ENCODE data around the gene MYO9A. TPM values are rescaled to one million over a fixed set of nuclear protein-coding genes. Genes with fewer than 3 reads are reported as not detected.

The MYO9A gene
- total and polyA plus RNA-seq, 11 donors, result 3.2 to 33.9 (median 29.9) TPM

DNA sequence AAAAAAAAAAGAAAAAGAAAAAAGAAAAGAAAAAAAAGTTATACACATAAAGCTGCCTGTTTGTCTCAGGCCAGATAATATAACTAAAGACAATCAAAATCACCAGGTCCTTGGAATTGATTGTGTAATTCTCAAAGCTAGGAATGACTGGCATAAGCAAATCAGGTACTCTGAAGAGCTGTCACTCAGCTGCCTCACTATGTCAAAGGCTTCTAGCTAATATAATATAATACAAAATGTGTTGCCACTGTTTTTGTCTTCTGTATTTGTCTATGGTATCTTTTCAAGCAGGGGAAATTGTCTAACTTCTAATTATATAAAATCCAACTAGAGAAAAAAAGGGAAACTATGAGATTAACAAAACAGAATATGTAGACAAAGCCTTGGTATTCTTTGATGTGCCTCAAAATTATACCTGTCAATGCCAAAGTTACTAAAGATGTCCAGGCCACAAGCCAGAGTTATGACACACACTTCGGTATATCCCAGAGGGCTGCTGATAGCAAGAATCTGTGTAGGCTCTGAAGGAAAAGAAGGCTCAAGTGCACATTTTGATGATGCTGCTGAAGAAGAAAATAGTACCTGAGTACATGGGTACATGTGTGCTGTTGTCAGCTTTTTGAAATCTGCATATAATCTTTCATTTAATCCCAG lies 344.6 kb downstream of the MYO9A start:
- Histone ChIP-seq H3K9me3 (peaks cover 0 to 4% (median 0%) of the 10 kb centered on the region in 12 donors), H3K27ac (no peak overlapping the region), H3K36me3 (peaks cover 0 to 21% (median 8%) of the 10 kb centered on the region in 9 donors), H3K4me3 (no peak overlapping the region), H3K4me1 (peaks cover 0 to 10% (median 0%) of the 10 kb centered on the region in 12 donors), H3K27me3 (no peaks in the 10 kb centered on the region)
- ATAC-seq, result no peak
- intact Hi-C loops (cut with DNase I), result no loop called here
- TF ChIP-seq POLR2A (IDR thresholded peaks at IDR 0.05) (no peak), CTCF (IDR thresholded peaks at IDR 0.05) (no peak)
- WGBS, 4 donors, result 46 to 59% (median 52%) methylated on average over 1 of the region's 1 CpG
- DNase-seq, result no peak

Other genes starting within 250 kb of the MYO9A start
- 1 to 10 TPM; 2.9 to 7.6 (median 5.3) TPM for gene SENP8, start 253 bp upstream of the MYO9A start, total RNA-seq
- gene SENP8, start 253 bp upstream of the MYO9A start, polyA plus RNA-seq, result 1 to 10 TPM; 2.1 to 3.1 TPM
- under 1 TPM in 1 of 9 donors, not detected in 8; 0.45 TPM for gene GRAMD2A, start 79.6 kb upstream of the MYO9A start, total RNA-seq
- under 1 TPM in 1 of 2 donors, not detected in 1; 0.03 TPM for gene GRAMD2A, start 79.6 kb upstream of the MYO9A start, polyA plus RNA-seq
- 1,000 to 10,000 TPM in 4 of 9 donors, 100 to 1,000 TPM in 5; 648 to 1,279 (median 923) TPM for gene PKM, start 113.0 kb upstream of the MYO9A start, total RNA-seq
- 100 to 1,000 TPM; 602 to 887 TPM for gene PKM, start 113.0 kb upstream of the MYO9A start, polyA plus RNA-seq
- 10 to 100 TPM; 25.6 to 50.3 (median 34.5) TPM for gene PARP6, start 154.4 kb upstream of the MYO9A start, total RNA-seq
- gene PARP6, start 154.4 kb upstream of the MYO9A start, polyA plus RNA-seq, result 10 to 100 TPM; 28.3 to 52.5 TPM
- gene CELF6, start 202.0 kb upstream of the MYO9A start, total RNA-seq, result 1 to 10 TPM in 3 of 9 donors, under 1 TPM in 6; 0.31 to 1.3 (median 0.87) TPM
- 1 to 10 TPM in 1 of 2 donors, under 1 TPM in 1; 0.78 to 1.4 TPM for gene CELF6, start 202.0 kb upstream of the MYO9A start, polyA plus RNA-seq

All from heart left ventricle (tissue), 16 donors.